Neural cell (in vitro differentiated cells): Measurements from ENCODE around the gene REV3L. TPM values are rescaled to one million over a fixed set of nuclear protein-coding genes. Genes with fewer than 3 reads are reported as not detected.

ENCODE experiments used
- H2AFZ ChIP-seq: fragments of 200-600, 300-800 bp; sonication (generic), shearing (Covaris generic); 2 replicates; pipeline ENCODE4 v1.6.0; 2014; ENCODE audit warnings: low read depth, mild to moderate bottlenecking, antibody characterized with exemption, low read length, moderate library complexity
- H3F3A ChIP-seq: fragments of 200-600 bp; shearing (Covaris generic); 2 replicates; pipeline ENCODE4 v1.6.1; 2016; ENCODE audit warnings: mild to moderate bottlenecking, moderate library complexity, mixed read lengths, antibody characterized with exemption, low read length; ENCODE audit not compliant: insufficient read depth, poor library complexity, severe bottlenecking
- H3K27ac ChIP-seq: fragments of 200-600, 300-800 bp; sonication (generic), shearing (Covaris generic); 2 replicates; pipeline ENCODE4 v1.5.1; 2014; ENCODE audit warnings: mild to moderate bottlenecking, low read length, moderate library complexity
- H3K27me3 ChIP-seq: fragments of 300-800, 200-600 bp; sonication (generic), shearing (Covaris generic); 2 replicates; pipeline ENCODE4 v1.6.0; 2014; ENCODE audit warnings: mild to moderate bottlenecking, low read depth, low read length, moderate library complexity; ENCODE audit not compliant: insufficient read depth
- H3K36me3 ChIP-seq: fragments of 300-800, 200-600 bp; sonication (generic), shearing (Covaris generic); 2 replicates; pipeline ENCODE4 v1.5.1; 2014; ENCODE audit warnings: mild to moderate bottlenecking, antibody characterized with exemption, low read length, moderate library complexity; ENCODE audit not compliant: insufficient read depth
- H3K4me2 ChIP-seq: fragments of 300-800, 200-600 bp; sonication (generic), shearing (Covaris generic); 2 replicates; pipeline ENCODE4 v1.6.0; 2014; ENCODE audit warnings: mild to moderate bottlenecking, low read length
- H3K4me3 ChIP-seq: fragments of 300-800, 200-600 bp; sonication (generic), shearing (Covaris generic); 2 replicates; pipeline ENCODE4 v1.5.1; 2014; ENCODE audit warnings: mild to moderate bottlenecking, low read length, moderate library complexity
- H3K79me2 ChIP-seq: fragments of 200-600 bp; shearing (Covaris generic); replicated peaks from 2 replicates; pipeline ENCODE4 v1.6.0; 2014; ENCODE audit warnings: mild to moderate bottlenecking, low read length, moderate library complexity; ENCODE audit not compliant: insufficient read depth
- H3K9ac ChIP-seq: fragments of 300-800, 200-600 bp; sonication (generic), shearing (Covaris generic); 2 replicates; pipeline ENCODE4 v1.6.1; 2016; ENCODE audit warnings: mild to moderate bottlenecking, low read length, mixed read lengths
- H3K9me2 ChIP-seq: fragments of 200-600 bp; shearing (Covaris generic); 2 replicates; pipeline ENCODE4 v1.6.1; 2016; ENCODE audit warnings: mild to moderate bottlenecking, low read length, mixed read lengths; ENCODE audit not compliant: insufficient read depth
- H3K9me3 ChIP-seq: fragments of 200-600, 300-800 bp; sonication (generic), shearing (Covaris generic); 2 replicates; pipeline ENCODE4 v1.6.1; 2016; ENCODE audit warnings: mild to moderate bottlenecking, mixed run types, low read length, moderate library complexity, mixed read lengths
- H4K20me1 ChIP-seq: fragments of 200-600 bp; shearing (Covaris generic); 2 replicates; pipeline ENCODE4 v1.6.1; 2016; ENCODE audit warnings: mild to moderate bottlenecking, mixed run types; ENCODE audit not compliant: insufficient read depth
- EP300 ChIP-seq: fragments of 450-650 bp; conservative IDR thresholded peaks from 2 replicates; pipeline ENCODE4 v1.6.1; 2014; ENCODE audit warnings: antibody characterized with exemption, mild to moderate bottlenecking, moderate library complexity; ENCODE audit not compliant: poor library complexity, severe bottlenecking
- EZH2 ChIP-seq: fragments of 200-600, 300-800 bp; shearing (Covaris generic), sonication (generic); IDR thresholded peaks from 2 replicates; pipeline ENCODE4 v1.6.1; 2014; ENCODE audit warnings: antibody characterized with exemption, low read length, borderline replicate concordance, mild to moderate bottlenecking; ENCODE audit not compliant: insufficient read depth, poor library complexity, severe bottlenecking
- MXI1 ChIP-seq: fragments of 450-650 bp; conservative IDR thresholded peaks from 2 replicates; pipeline ENCODE4 v1.6.1; 2014; ENCODE audit warnings: antibody characterized with exemption, mild to moderate bottlenecking; ENCODE audit not compliant: poor library complexity, severe bottlenecking
- POLR2AphosphoS5 ChIP-seq: IDR thresholded peaks from 2 replicates; pipeline ENCODE4 v1.6.1; 2012
- RAD21 ChIP-seq: fragments of 450-650 bp; conservative IDR thresholded peaks from 2 replicates; pipeline ENCODE4 v1.6.1; 2014; ENCODE audit warnings: antibody characterized with exemption, mild to moderate bottlenecking, moderate library complexity
- REST ChIP-seq: IDR thresholded peaks from 2 replicates; pipeline ENCODE4 v1.6.1; 2012; ENCODE audit warnings: borderline replicate concordance
- SMC3 ChIP-seq: fragments of 450-650 bp; conservative IDR thresholded peaks from 2 replicates; pipeline ENCODE4 v1.6.1; 2014; ENCODE audit warnings: antibody characterized with exemption, mild to moderate bottlenecking, moderate library complexity; ENCODE audit not compliant: poor library complexity
- TAF1 ChIP-seq: IDR thresholded peaks from 2 replicates; pipeline ENCODE4 v1.6.1; 2012; ENCODE audit warnings: low read depth
- polyA plus RNA-seq: library from polyadenylated mRNA; depleted of rRNA; stranded (reverse); fragments of >200 nt; gene quantifications from 2 replicates; pipeline ENCODE4 v1.2.3, GENCODE V29; 2014
- TF ChIP-seq, protein P1 (sequence below): fragments of 450-650 bp; IDR thresholded peaks from 2 replicates; pipeline ENCODE4 v1.5.1; 2014; ENCODE audit warnings: antibody characterized with exemption, mild to moderate bottlenecking, moderate library complexity; ENCODE audit not compliant: poor library complexity, severe bottlenecking

The REV3L gene
- polyA plus RNA-seq, 1 donor from 2014 or later, result 60.2 TPM

- no peak overlapping the region for H3K27ac ChIP-seq
- no peaks in the 10 kb centered on the region for H3K27me3 ChIP-seq
- no peak overlapping the region for H3K4me3 ChIP-seq
- no peaks in the 10 kb centered on the region for H4K20me1 ChIP-seq
- H3K4me2 ChIP-seq, result no peak overlapping the region
- no peak overlapping the region for H2AFZ ChIP-seq
- H3K79me2 ChIP-seq, result peaks cover 27% of the 10 kb centered on the region
- TF ChIP-seq TAF1 (no peak), EP300 (no peak), RAD21 (no peak), REST (no peak), POLR2AphosphoS5 (no peak), MXI1 (no peak), EZH2 (no peak), SMC3 (no peak)
- TF ChIP-seq, protein P1, sequence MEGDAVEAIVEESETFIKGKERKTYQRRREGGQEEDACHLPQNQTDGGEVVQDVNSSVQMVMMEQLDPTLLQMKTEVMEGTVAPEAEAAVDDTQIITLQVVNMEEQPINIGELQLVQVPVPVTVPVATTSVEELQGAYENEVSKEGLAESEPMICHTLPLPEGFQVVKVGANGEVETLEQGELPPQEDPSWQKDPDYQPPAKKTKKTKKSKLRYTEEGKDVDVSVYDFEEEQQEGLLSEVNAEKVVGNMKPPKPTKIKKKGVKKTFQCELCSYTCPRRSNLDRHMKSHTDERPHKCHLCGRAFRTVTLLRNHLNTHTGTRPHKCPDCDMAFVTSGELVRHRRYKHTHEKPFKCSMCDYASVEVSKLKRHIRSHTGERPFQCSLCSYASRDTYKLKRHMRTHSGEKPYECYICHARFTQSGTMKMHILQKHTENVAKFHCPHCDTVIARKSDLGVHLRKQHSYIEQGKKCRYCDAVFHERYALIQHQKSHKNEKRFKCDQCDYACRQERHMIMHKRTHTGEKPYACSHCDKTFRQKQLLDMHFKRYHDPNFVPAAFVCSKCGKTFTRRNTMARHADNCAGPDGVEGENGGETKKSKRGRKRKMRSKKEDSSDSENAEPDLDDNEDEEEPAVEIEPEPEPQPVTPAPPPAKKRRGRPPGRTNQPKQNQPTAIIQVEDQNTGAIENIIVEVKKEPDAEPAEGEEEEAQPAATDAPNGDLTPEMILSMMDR, result no peak
- H3K36me3 ChIP-seq, result no peaks in the 10 kb centered on the region
- no peaks in the 10 kb centered on the region for H3K9me3 ChIP-seq
- no peaks in the 10 kb centered on the region for H3F3A ChIP-seq
- H3K9ac ChIP-seq, result no peak overlapping the region
- no peaks in the 10 kb centered on the region for H3K9me2 ChIP-seq
Observed at GRCh38 chr6:111441678-111442243, 41.3 kb downstream of the REV3L start.

- Histone ChIP-seq H3K79me2 (peaks cover 45% of the 10 kb centered on the region), H3K4me3 (no peak overlapping the region), H4K20me1 (no peaks in the 10 kb centered on the region), H3K27ac (no peak overlapping the region), H3K4me2 (no peak overlapping the region), H3K9ac (no peak overlapping the region), H2AFZ (no peak overlapping the region), H3K9me2 (no peaks in the 10 kb centered on the region), H3K27me3 (no peaks in the 10 kb centered on the region), H3F3A (no peaks in the 10 kb centered on the region), H3K9me3 (no peaks in the 10 kb centered on the region), H3K36me3 (no peaks in the 10 kb centered on the region)
- TF ChIP-seq RAD21, result no peak
- TF ChIP-seq POLR2AphosphoS5, result no peak
- no peak for TF ChIP-seq MXI1
- TF ChIP-seq REST, result no peak
- no peak for TF ChIP-seq TAF1
- no peak for TF ChIP-seq EP300
- no peak for TF ChIP-seq EZH2
- TF ChIP-seq, protein P1, result no peak
- no peak for TF ChIP-seq SMC3
Observed at GRCh38 chr6:111439171-111439570, 43.8 kb downstream of the REV3L start.
